Astrocyte (in vitro differentiated cells and primary cell): ENCODE data around the gene MPO.

ENCODE experiments used
- CTCF ChIP-seq: IDR thresholded peaks from 2 replicates; pipeline ENCODE4 v1.5.1; 2011; ENCODE audit warnings: low read depth, mild to moderate bottlenecking, inconsistent platforms, low read length, moderate library complexity; ENCODE audit not compliant: insufficient read depth
- EZH2 ChIP-seq: IDR thresholded peaks from 2 replicates; pipeline ENCODE4 v1.6.1; 2012; ENCODE audit warnings: mild to moderate bottlenecking, low read length, inconsistent platforms; ENCODE audit not compliant: insufficient read depth

DNA sequence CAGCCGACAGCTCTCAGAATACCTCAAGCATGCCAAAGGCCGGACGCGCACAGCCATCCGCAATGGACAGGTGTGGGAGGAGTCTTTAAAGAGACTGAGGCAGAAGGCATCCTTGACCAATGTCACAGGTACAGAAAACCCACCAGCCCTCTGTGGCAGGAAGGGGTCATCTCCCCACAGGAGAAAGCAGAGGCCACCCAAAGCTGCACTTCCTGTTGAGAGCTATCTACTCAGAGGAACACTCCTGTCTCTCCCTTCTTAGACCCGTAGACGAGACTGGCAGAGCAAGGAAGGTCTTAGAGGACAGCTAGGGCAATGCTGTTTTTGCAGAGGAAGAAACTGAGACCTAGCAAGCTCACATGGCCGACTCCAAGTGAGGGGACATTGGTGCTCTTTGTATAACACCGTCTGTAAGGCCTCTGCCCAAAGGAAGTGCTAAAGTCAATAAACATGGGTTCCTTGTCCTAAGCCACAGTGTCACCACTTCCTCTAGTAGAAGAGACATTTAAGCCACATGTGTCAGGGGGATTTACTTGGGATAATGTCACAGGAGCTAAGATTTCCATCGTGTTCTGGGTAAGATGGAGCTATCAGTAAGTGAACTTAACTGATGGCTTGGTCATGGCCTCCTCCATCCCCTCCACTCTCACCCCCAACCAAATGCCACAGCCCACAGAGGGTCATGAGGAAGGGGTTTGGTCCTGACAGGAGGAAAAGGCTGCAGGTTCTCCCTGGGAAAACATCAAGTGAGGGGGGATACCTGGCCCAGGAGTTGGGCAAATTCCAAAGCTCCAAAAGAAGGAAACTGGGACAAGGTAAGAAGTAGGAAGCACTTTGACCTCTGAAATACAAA lies 33.0 kb downstream of the MPO start:
- no peak for TF ChIP-seq CTCF
- TF ChIP-seq EZH2 = no peak
